KMS-11 (cell line): Measurements from ENCODE around the gene PNPO.

Experiments
- H2AFZ ChIP-seq: fragments of 200-600 bp; sonication (generic); 2 replicates; pipeline ENCODE4 v1.6.1; 2016; ENCODE audit warnings: antibody characterized with exemption, mixed run types, low read depth
- H3K27ac ChIP-seq: fragments of 200-600 bp; sonication (generic); 2 replicates; pipeline ENCODE4 v1.6.1; 2016; ENCODE audit warnings: mild to moderate bottlenecking, mixed run types
- H3K27me3 ChIP-seq: fragments of 200-600 bp; sonication (generic); 2 replicates; pipeline ENCODE4 v1.6.1; 2017; ENCODE audit warnings: mild to moderate bottlenecking, low read depth, mixed run types, moderate library complexity; ENCODE audit not compliant: insufficient read depth
- H3K36me3 ChIP-seq: fragments of 200-600 bp; sonication (generic); 2 replicates; pipeline ENCODE4 v1.6.1; 2017; ENCODE audit warnings: mild to moderate bottlenecking, mixed run types; ENCODE audit not compliant: insufficient read depth
- H3K4me1 ChIP-seq: fragments of 200-600 bp; sonication (generic); 2 replicates; pipeline ENCODE4 v1.6.1; 2016; ENCODE audit warnings: mild to moderate bottlenecking, low read depth, mixed run types; ENCODE audit not compliant: poor library complexity, severe bottlenecking
- H3K4me2 ChIP-seq: fragments of 200-600 bp; sonication (generic); 2 replicates; pipeline ENCODE4 v1.7.0; 2016; ENCODE audit warnings: mild to moderate bottlenecking, mixed run types
- H3K4me3 ChIP-seq: fragments of 200-600 bp; sonication (generic); IDR thresholded peaks from 2 replicates; pipeline ENCODE4 v1.6.1; 2017; ENCODE audit warnings: low read depth, low read length, mixed read lengths; ENCODE audit not compliant: insufficient read depth
- H3K79me2 ChIP-seq: fragments of 200-600 bp; sonication (generic); 2 replicates; pipeline ENCODE4 v1.6.1; 2016; ENCODE audit warnings: low read depth, mixed run types; ENCODE audit not compliant: insufficient read depth
- H3K9ac ChIP-seq: fragments of 200-600 bp; sonication (generic); 2 replicates; pipeline ENCODE4 v1.6.1; 2016; ENCODE audit warnings: mild to moderate bottlenecking, mixed run types
- H4K20me1 ChIP-seq: fragments of 200-600 bp; sonication (generic); 2 replicates; pipeline ENCODE4 v1.6.1; 2016; ENCODE audit warnings: mild to moderate bottlenecking, mixed run types; ENCODE audit not compliant: insufficient read depth
- CTCF ChIP-seq: fragments of 200-600 bp; sonication (generic); conservative IDR thresholded peaks from 2 replicates; pipeline ENCODE4 v1.6.1; 2017; ENCODE audit warnings: low read depth, mild to moderate bottlenecking, antibody characterized with exemption, low read length, moderate library complexity, mixed read lengths

The PNPO gene

GRCh38 chr17:47895856-47896671, 45.3 kb upstream of the PNPO start, which contains the start of gene SP2:
Gene SP2, plus strand, starts transcription at chr17:47896236. Its CDS starts 51 bp downstream, at chr17:47896287.
- peak within 1 kb of the TSS; percentile 51 for H2AFZ ChIP-seq
- no peak for TF ChIP-seq CTCF
- H3K79me2 ChIP-seq, result peaks cover 12% of the 10 kb centered on the region; the same call in 1 of the 2 replicates
- H3K4me3 ChIP-seq, result no peak within 1 kb of the TSS
- H3K27ac ChIP-seq, result peak within 1 kb of the TSS; percentile 61
- H3K36me3 ChIP-seq, result no peaks in the 10 kb centered on the region
- H3K9ac ChIP-seq, result peak within 1 kb of the TSS; percentile 62
- H3K27me3 ChIP-seq, result no peaks in the 10 kb centered on the region
- H3K4me1 ChIP-seq, result peaks cover 20% of the 10 kb centered on the region
- H3K4me2 ChIP-seq, result peak within 1 kb of the TSS; percentile 96
- H4K20me1 ChIP-seq, result no peaks in the 10 kb centered on the region

- Histone ChIP-seq H2AFZ (peak overlapping the region; percentile 38; the same call in 1 of the 2 replicates), H3K9ac (peak overlapping the region; percentile 62), H3K79me2 (peaks cover 12% of the 10 kb centered on the region; the same call in 1 of the 2 replicates), H4K20me1 (no peaks in the 10 kb centered on the region), H3K27ac (peak overlapping the region; percentile 61), H3K4me1 (peaks cover 14% of the 10 kb centered on the region), H3K4me2 (peak overlapping the region; percentile 96), H3K27me3 (no peaks in the 10 kb centered on the region), H3K4me3 (no peak overlapping the region), H3K36me3 (no peaks in the 10 kb centered on the region)
- TF ChIP-seq CTCF, result no peak
These were observed 44.5 kb upstream of the PNPO start for GRCh38 chr17:47896672-47897490.

- H3K9ac ChIP-seq, result no peak overlapping the region; the same call in 1 of the 2 replicates
- H3K36me3 ChIP-seq, result no peaks in the 10 kb centered on the region
- peaks cover 12% of the 10 kb centered on the region; the same call in 1 of the 2 replicates for H3K79me2 ChIP-seq
- H3K4me3 ChIP-seq, result no peak overlapping the region
- H2AFZ ChIP-seq, result peak overlapping the region; percentile 38; the same call in 1 of the 2 replicates
- TF ChIP-seq CTCF, result no peak
- H3K27ac ChIP-seq, result no peak overlapping the region
- H3K4me2 ChIP-seq, result peak overlapping the region; percentile 96
- no peaks in the 10 kb centered on the region for H3K27me3 ChIP-seq
- no peaks in the 10 kb centered on the region for H4K20me1 ChIP-seq
- H3K4me1 ChIP-seq, result peaks cover 13% of the 10 kb centered on the region
These were observed 43.8 kb upstream of the PNPO start for GRCh38 chr17:47897561-47897960.

- no peaks in the 10 kb centered on the region for H4K20me1 ChIP-seq
- H3K4me3 ChIP-seq, result no peak overlapping the region
- H3K27ac ChIP-seq, result no peak overlapping the region
- no peak for TF ChIP-seq CTCF
- no peak overlapping the region for H3K9ac ChIP-seq
- H3K4me2 ChIP-seq, result no peak overlapping the region
- peaks cover 13% of the 10 kb centered on the region for H3K4me1 ChIP-seq
- H2AFZ ChIP-seq, result no peak overlapping the region
- H3K36me3 ChIP-seq, result no peaks in the 10 kb centered on the region
- no peaks in the 10 kb centered on the region for H3K27me3 ChIP-seq
- peaks cover 12% of the 10 kb centered on the region; the same call in 1 of the 2 replicates for H3K79me2 ChIP-seq
These were observed 43.1 kb upstream of the PNPO start for GRCh38 chr17:47898241-47898640.
